ENCODE measurements around the gene ZFR2. TPM values are rescaled to one million over a fixed set of nuclear protein-coding genes. Genes with fewer than 3 reads are reported as not detected.

Gene ZFR2
- total and polyA plus RNA-seq, 2 of the 8 experiments (the other 6 are each of a cell fraction or from before 2014, with no cell fraction given): 14.5 to 28.4 TPM

- H3K4ac ChIP-seq (replicated peaks; ENCODE audit: insufficient read length, low read depth, low read length): no peak overlapping the region
- H3K23me2 ChIP-seq (ENCODE audit: low read depth, low read length): peaks cover 2% of the 10 kb centered on the region; the same call in 1 of the 2 replicates
- CTCF ChIA-PET (ENCODE audit: partially characterized antibody): interaction anchor here (0.7 to 1.8 kb wide), 5 partner anchors 9 to 95 kb away, joined by 3 to 5 read pairs (median 3); no protein-coding TSS in a partner anchor
- no peak overlapping the region for H2BK20ac ChIP-seq (ENCODE audit: low read length)
- H3K18ac ChIP-seq (ENCODE audit: extremely low read depth, low read length): no peak overlapping the region
- TF ChIP-seq JUN (IDR thresholded peaks at IDR 0.05; ENCODE audit: low read depth, low read length) (no peak), ATF3 (IDR thresholded peaks at IDR 0.05; ENCODE audit: insufficient read depth, low read depth, low read length) (no peak), ASH2L (IDR thresholded peaks at IDR 0.05; ENCODE audit: low read length) (no peak), RBBP5 (IDR thresholded peaks at IDR 0.05; ENCODE audit: borderline replicate concordance, low read depth, low read length) (no peak), SAP30 (IDR thresholded peaks at IDR 0.05; ENCODE audit: insufficient read depth, insufficient replicate concordance, low read length) (no peak), NANOG (IDR thresholded peaks at IDR 0.05; ENCODE audit: insufficient read depth, low read depth, low read length, poor library complexity, severe bottlenecking) (no peak), TAF1 (IDR thresholded peaks at IDR 0.05; ENCODE audit: low read depth, low read length) (no peak), SIX5 (IDR thresholded peaks at IDR 0.05; ENCODE audit: low read depth, low read length) (no peak), CBX5 (IDR thresholded peaks at IDR 0.05; ENCODE audit: low read depth, low read length) (no peak), BACH1 (IDR thresholded peaks at IDR 0.05; ENCODE audit: low read length) (no peak), SRF (IDR thresholded peaks at IDR 0.05; ENCODE audit: low read depth, low read length) (no peak), TBP (IDR thresholded peaks at IDR 0.05; ENCODE audit: low read depth, low read length) (no peak)
- no peak overlapping the region for H2BK15ac ChIP-seq (ENCODE audit: low read length)
- H3K27me3 ChIP-seq (replicated peaks in 1 of 4; ENCODE audit: control insufficient read depth in 3 of 4, extremely low read depth in 1 of 4, insufficient read depth in 3 of 4, low read length in 3 of 4): peaks cover 0 to 5% (median 0%) of the 10 kb centered on the region in 4 experiments; a peak in 3 of 7 replicates
- H4K5ac ChIP-seq (ENCODE audit: insufficient read length, low read depth, low read length): no peak overlapping the region
- H2BK12ac ChIP-seq (ENCODE audit: low read depth, low read length): no peak overlapping the region
- no peak overlapping the region for H3K14ac ChIP-seq (ENCODE audit: insufficient read length)
- H3K56ac ChIP-seq (replicated peaks; ENCODE audit: insufficient read length, low read depth, low read length): no peak overlapping the region
- no peaks in the 10 kb centered on the region for H3K9me3 ChIP-seq (ENCODE audit: insufficient read depth in 2 of 2, low read depth in 1 of 2, low read length in 1 of 2)
- peaks cover 0 to 3% of the 10 kb centered on the region in 2 experiments for H4K20me1 ChIP-seq (replicated peaks in 1 of 2; ENCODE audit: control insufficient read depth in 1 of 2, insufficient read depth in 2 of 2, low read length in 2 of 2)
- DNase-seq (ENCODE audit: low read depth in 1 of 2, low spot score in 2 of 2): no peak
- no peak overlapping the region for H2BK120ac ChIP-seq (replicated peaks; ENCODE audit: low read depth, low read length)
- no peaks in the 10 kb centered on the region for H3K36me3 ChIP-seq (ENCODE audit: control insufficient read depth in 2 of 4, insufficient read depth in 4 of 4, low read length in 3 of 4)
- FAIRE-seq: no peak
- H2AFZ ChIP-seq (ENCODE audit: low read length): no peak overlapping the region
- no peak overlapping the region for H3K27ac ChIP-seq (ENCODE audit: low read depth, low read length)
- no peaks in the 10 kb centered on the region for H3K79me1 ChIP-seq (ENCODE audit: low read depth, low read length)
- no peak overlapping the region for H3K9ac ChIP-seq (replicated peaks in 1 of 4; ENCODE audit: extremely low read depth in 1 of 4, low read depth in 3 of 4, low read length in 3 of 4)
- no peak overlapping the region for H3K4me3 ChIP-seq (ENCODE audit: extremely low read depth in 1 of 4, insufficient read depth in 2 of 4, low read depth in 3 of 4, low read length in 4 of 4)
- no peak overlapping the region for H2AK5ac ChIP-seq (ENCODE audit: low read depth, low read length)
- H2BK5ac ChIP-seq (ENCODE audit: low read depth, low read length): no peak overlapping the region
- H3K79me2 ChIP-seq (ENCODE audit: control insufficient read depth in 1 of 2, insufficient read depth in 2 of 2, low read length in 2 of 2): no peaks in the 10 kb centered on the region
- 93% methylated on average over 17 of the region's 26 CpGs; no CpG with 5 or more reads in 1 of the 2 experiments for WGBS, 2 experiments (ENCODE audit: extremely low coverage in 1 of 2, insufficient coverage in 1 of 2, insufficient read length in 1 of 2, insufficient replicate concordance in 2 of 2, low coverage in 1 of 2, low lambda C conversion rate in 2 of 2, missing lambda C conversion rate in 1 of 2)
- H4K91ac ChIP-seq (replicated peaks; ENCODE audit: insufficient read length, low read length): no peak overlapping the region
- POLR2A ChIA-PET (ENCODE audit: partially characterized antibody): interaction anchor here (0.7 kb wide), 1 partner anchor 135 kb away, joined by 3 read pairs; no protein-coding TSS in a partner anchor
- H4K8ac ChIP-seq (ENCODE audit: extremely low read depth, insufficient read depth, low read length): no peak overlapping the region
- H3K4me1 ChIP-seq (replicated peaks in 1 of 4; ENCODE audit: control insufficient read depth in 3 of 4, insufficient read depth in 4 of 4, low read length in 3 of 4): no peaks in the 10 kb centered on the region
- no peak overlapping the region for H3K4me2 ChIP-seq (ENCODE audit: insufficient read depth in 1 of 2, low read depth in 2 of 2, low read length in 2 of 2)
- no peak overlapping the region for H3K23ac ChIP-seq (ENCODE audit: insufficient read length)
Observed at GRCh38 chr19:3827306-3827705, 41.5 kb downstream of the ZFR2 start.

Data from H1 (cell line).